Stimulated activated naive CD8-positive, alpha-beta T cell treated with anti-CD3 and anti-CD28 coated beads, Interleukin-15, Interleukin-2, amounts not matched to agents 100 U/mL and 50 U/mL, for 24 hours (primary cell): Measurements from ENCODE around the gene TAL1.

Source experiments
- ATAC-seq: fragments of 150-1000 bp; cut with Tn5 transposase; one replicate; pipeline ENCODE4 v1.10.0; 2021
- DNase-seq: peaks from one replicate; pipeline ENCODE4 v3.0.0; 2021

Gene TAL1

GRCh38 chr1:47187926-47188250 lies 44.1 kb downstream of the TAL1 start:
- ATAC-seq, result no peak
- DNase-seq, result no peak

- no peak for ATAC-seq
- DNase-seq, result no peak
These were observed 44.6 kb downstream of the TAL1 start for GRCh38 chr1:47187231-47187925.

- no peak for DNase-seq
- no peak for ATAC-seq
These were observed 45.5 kb downstream of the TAL1 start for GRCh38 chr1:47186267-47187185.

- no peak for ATAC-seq
- no peak for DNase-seq
These were observed 47.0 kb downstream of the TAL1 start for GRCh38 chr1:47184822-47185677.

GRCh38 chr1:47184090-47184821 lies 47.8 kb downstream of the TAL1 start:
- no peak for ATAC-seq

GRCh38 chr1:47183308-47184089 lies 48.5 kb downstream of the TAL1 start:
- DNase-seq (no peak), ATAC-seq (no peak)

More at GRCh38 chr1:47184090-47184821, 47.8 kb downstream of the TAL1 start:
- DNase-seq, result no peak

- DNase-seq, result no peak
- no peak for ATAC-seq
These were observed 49.3 kb downstream of the TAL1 start for GRCh38 chr1:47182676-47183235.

GRCh38 chr1:47181955-47182675 lies 49.9 kb downstream of the TAL1 start:
- DNase-seq, result no peak
- no peak for ATAC-seq

- DNase-seq (no peak), ATAC-seq (no peak)
These were observed 50.7 kb downstream of the TAL1 start for GRCh38 chr1:47181095-47181954.

GRCh38 chr1:47180603-47181094 lies 51.4 kb downstream of the TAL1 start:
- ATAC-seq (no peak), DNase-seq (no peak)

- no peak for DNase-seq
- ATAC-seq, result no peak
These were observed 51.9 kb downstream of the TAL1 start for GRCh38 chr1:47179988-47180563.

GRCh38 chr1:47179017-47179987 lies 52.7 kb downstream of the TAL1 start:
- ATAC-seq, result peak; percentile 80
- DNase-seq, result peak; percentile 86

GRCh38 chr1:47178654-47179016 lies 53.4 kb downstream of the TAL1 start:
- ATAC-seq (no peak), DNase-seq (no peak)

- DNase-seq (no peak), ATAC-seq (no peak)
These were observed 54.0 kb downstream of the TAL1 start for GRCh38 chr1:47178020-47178419.

- peak; percentile 49 for DNase-seq
- ATAC-seq, result peak; percentile 22
These were observed 56.6 kb downstream of the TAL1 start for GRCh38 chr1:47175227-47175934.

GRCh38 chr1:47174656-47175020 lies 57.4 kb downstream of the TAL1 start:
- ATAC-seq (no peak), DNase-seq (no peak)

- ATAC-seq (no peak), DNase-seq (no peak)
These were observed 59.2 kb downstream of the TAL1 start for GRCh38 chr1:47172782-47173181.
